ENCODE data around the gene CERS6. TPM values are rescaled to one million over a fixed set of nuclear protein-coding genes. Genes with fewer than 3 reads are reported as not detected.

CERS6 gene
- total RNA-seq, 4 donors from 2014 or later = 42.3 to 62.1 (median 50.6) TPM

DNA sequence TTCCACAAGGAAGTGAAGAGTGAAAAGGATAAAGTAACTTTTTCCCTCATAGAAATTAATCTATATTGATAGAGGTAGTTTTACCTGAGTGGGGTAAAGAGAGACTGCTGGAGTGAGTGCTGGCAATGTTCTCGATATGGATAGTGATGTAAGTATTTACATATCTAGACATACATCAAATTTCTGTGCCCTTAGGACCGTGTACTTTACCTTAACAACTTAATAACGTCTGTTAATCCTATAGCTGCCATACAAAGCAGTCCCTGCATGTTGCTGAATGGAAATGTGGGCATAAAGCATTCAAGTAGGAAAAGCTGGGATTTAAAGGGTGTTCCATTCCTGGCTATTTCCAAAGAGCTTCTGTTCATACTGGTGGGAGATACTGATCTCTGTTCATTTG lies 184.0 kb downstream of the CERS6 start:
- 40 to 65% methylated on average over 3 of the region's 3 CpGs for WGBS, 2 donors (ENCODE audit: low coverage in 1 of 2)
- Histone ChIP-seq H3K27ac (peak overlapping the region; percentile 66 to 83 (median 78)), H3K9me3 (no peaks in the 10 kb centered on the region), H3K27me3 (no peaks in the 10 kb centered on the region), H3K36me3 (no peaks in the 10 kb centered on the region), H3K4me3 (no peak overlapping the region), H3K4me1 (peaks cover 23 to 43% (median 26%) of the 10 kb centered on the region in 4 donors)
- in situ Hi-C loops (cut with MboI; ENCODE audit: low pct_ligation_motif_present in 1 of 4, low pct_unique_long_range_greater_than_20kb in 1 of 4, low sequenced_read_pairs in 3 of 4) = no loop called here
- TF ChIP-seq, protein P1, sequence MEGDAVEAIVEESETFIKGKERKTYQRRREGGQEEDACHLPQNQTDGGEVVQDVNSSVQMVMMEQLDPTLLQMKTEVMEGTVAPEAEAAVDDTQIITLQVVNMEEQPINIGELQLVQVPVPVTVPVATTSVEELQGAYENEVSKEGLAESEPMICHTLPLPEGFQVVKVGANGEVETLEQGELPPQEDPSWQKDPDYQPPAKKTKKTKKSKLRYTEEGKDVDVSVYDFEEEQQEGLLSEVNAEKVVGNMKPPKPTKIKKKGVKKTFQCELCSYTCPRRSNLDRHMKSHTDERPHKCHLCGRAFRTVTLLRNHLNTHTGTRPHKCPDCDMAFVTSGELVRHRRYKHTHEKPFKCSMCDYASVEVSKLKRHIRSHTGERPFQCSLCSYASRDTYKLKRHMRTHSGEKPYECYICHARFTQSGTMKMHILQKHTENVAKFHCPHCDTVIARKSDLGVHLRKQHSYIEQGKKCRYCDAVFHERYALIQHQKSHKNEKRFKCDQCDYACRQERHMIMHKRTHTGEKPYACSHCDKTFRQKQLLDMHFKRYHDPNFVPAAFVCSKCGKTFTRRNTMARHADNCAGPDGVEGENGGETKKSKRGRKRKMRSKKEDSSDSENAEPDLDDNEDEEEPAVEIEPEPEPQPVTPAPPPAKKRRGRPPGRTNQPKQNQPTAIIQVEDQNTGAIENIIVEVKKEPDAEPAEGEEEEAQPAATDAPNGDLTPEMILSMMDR (IDR thresholded peaks at IDR 0.05) = no peak
- no peak for TF ChIP-seq POLR2A (IDR thresholded peaks at IDR 0.05)
- DNase-seq = no peak
- intact Hi-C loops (cut with DNase I; ENCODE audit: low total_unique reads) = no loop called here

DNA sequence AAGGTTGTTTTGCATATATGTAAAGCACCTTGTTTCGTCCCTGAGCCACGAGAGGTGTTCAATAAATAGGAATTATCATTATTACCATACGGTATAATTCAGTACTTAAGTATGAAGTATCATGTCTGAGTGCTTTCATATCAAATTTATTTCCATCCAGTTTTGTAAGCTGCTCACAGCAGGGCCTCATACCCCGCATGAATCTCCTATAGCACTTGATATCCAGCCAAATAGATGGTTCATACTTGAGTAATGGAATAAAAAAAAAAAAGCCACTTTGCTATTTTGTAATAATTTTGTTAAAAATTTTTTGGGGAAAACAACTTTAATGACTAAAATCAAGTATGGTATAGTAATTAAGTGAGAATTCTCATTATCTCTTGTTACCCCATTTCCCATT lies 185.6 kb downstream of the CERS6 start:
- H3K27me3 ChIP-seq = no peaks in the 10 kb centered on the region
- H3K27ac ChIP-seq = no peak overlapping the region
- no peaks in the 10 kb centered on the region for H3K9me3 ChIP-seq
- in situ Hi-C loops (cut with MboI; ENCODE audit: low pct_ligation_motif_present in 1 of 4, low pct_unique_long_range_greater_than_20kb in 1 of 4, low sequenced_read_pairs in 3 of 4) = no loop called here
- TF ChIP-seq POLR2AphosphoS5 (IDR thresholded peaks at IDR 0.05) (no peak), EP300 (IDR thresholded peaks at IDR 0.05; ENCODE audit: low read depth) (no peak), POLR2A (IDR thresholded peaks at IDR 0.05) (no peak)
- TF ChIP-seq, protein P1 (IDR thresholded peaks at IDR 0.05) = no peak
- no peak overlapping the region for H3K4me3 ChIP-seq
- DNase-seq = no peak
- peaks cover 16 to 27% (median 19%) of the 10 kb centered on the region in 4 donors for H3K4me1 ChIP-seq
- no peaks in the 10 kb centered on the region for H3K36me3 ChIP-seq
- WGBS, 2 donors (ENCODE audit: low coverage in 1 of 2) = 94 to 95% methylated on average over 4 of the region's 4 CpGs
- intact Hi-C loops (cut with DNase I; ENCODE audit: low total_unique reads) = no loop called here

DNA sequence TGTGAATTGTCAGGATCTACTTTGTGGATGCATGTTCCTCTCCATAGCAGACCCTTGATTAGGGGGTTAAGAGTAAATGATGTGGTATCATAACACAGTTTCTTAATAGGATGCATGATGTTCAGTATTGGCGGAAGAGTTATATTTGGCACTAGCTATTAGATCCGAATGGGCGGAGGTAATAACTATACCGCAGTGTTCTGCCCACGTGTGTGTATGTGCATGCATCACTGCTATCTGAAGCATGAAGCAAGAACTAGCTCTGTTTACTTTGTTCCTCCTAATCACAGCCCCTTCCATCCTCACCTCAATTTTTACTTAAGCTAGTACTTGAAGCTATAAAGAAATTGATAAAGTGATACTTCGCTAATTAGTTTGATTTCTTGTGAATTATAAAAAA lies 186.8 kb downstream of the CERS6 start:
- 85 to 97% methylated on average over 3 to 6 of the region's 6 CpGs for WGBS, 2 donors (ENCODE audit: low coverage in 1 of 2)
- H3K9me3 ChIP-seq = no peaks in the 10 kb centered on the region
- peaks cover 16 to 25% (median 19%) of the 10 kb centered on the region in 4 donors for H3K4me1 ChIP-seq
- TF ChIP-seq POLR2A (IDR thresholded peaks at IDR 0.05) (no peak), EP300 (IDR thresholded peaks at IDR 0.05; ENCODE audit: low read depth) (no peak), POLR2AphosphoS5 (IDR thresholded peaks at IDR 0.05) (no peak)
- TF ChIP-seq, protein P1 (IDR thresholded peaks at IDR 0.05) = no peak
- no peaks in the 10 kb centered on the region for H3K27me3 ChIP-seq
- H3K36me3 ChIP-seq = no peaks in the 10 kb centered on the region
- H3K4me3 ChIP-seq = no peak overlapping the region
- in situ Hi-C loops (cut with MboI; ENCODE audit: low pct_ligation_motif_present in 1 of 4, low pct_unique_long_range_greater_than_20kb in 1 of 4, low sequenced_read_pairs in 3 of 4) = no loop called here
- H3K27ac ChIP-seq = no peak overlapping the region
- no peak for DNase-seq
- intact Hi-C loops (cut with DNase I; ENCODE audit: low total_unique reads) = no loop called here

DNA sequence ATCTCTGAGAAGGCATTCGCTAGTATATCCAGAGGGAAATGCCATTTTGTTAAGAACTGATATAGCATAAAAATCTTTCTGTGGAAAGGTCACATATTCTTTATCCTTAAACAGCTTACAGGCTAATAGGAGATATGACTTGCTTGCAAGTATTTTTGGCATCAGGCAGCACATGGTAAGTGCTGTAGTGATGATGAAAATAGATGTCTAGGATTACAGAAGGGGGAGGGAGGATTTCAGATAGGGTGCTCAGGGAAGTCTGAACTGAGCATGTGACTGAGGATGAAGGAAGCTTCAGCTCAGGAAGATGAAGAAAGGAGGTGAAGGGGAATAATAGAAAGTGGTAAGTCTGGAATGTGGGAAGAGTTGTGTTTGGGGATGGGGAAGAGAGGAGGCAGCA lies 187.9 kb downstream of the CERS6 start:
- H3K27ac ChIP-seq = no peak overlapping the region
- H3K36me3 ChIP-seq = no peaks in the 10 kb centered on the region
- H3K9me3 ChIP-seq = no peaks in the 10 kb centered on the region
- in situ Hi-C loops (cut with MboI; ENCODE audit: low pct_ligation_motif_present in 1 of 4, low pct_unique_long_range_greater_than_20kb in 1 of 4, low sequenced_read_pairs in 3 of 4) = no loop called here
- DNase-seq = no peak
- intact Hi-C loops (cut with DNase I; ENCODE audit: low total_unique reads) = no loop called here
- WGBS, 2 donors (ENCODE audit: low coverage in 1 of 2) = 97 to 100% methylated on average over 1 of the region's 1 CpG
- TF ChIP-seq POLR2AphosphoS5 (IDR thresholded peaks at IDR 0.05) (no peak), POLR2A (IDR thresholded peaks at IDR 0.05) (no peak), EP300 (IDR thresholded peaks at IDR 0.05; ENCODE audit: low read depth) (no peak)
- TF ChIP-seq, protein P1 (IDR thresholded peaks at IDR 0.05) = no peak
- peaks cover 13 to 19% (median 15%) of the 10 kb centered on the region in 4 donors for H3K4me1 ChIP-seq
- no peak overlapping the region for H3K4me3 ChIP-seq
- no peaks in the 10 kb centered on the region for H3K27me3 ChIP-seq

Measured in transverse colon (tissue), 4 donors.